Heart left ventricle (tissue), 13 donors: Measurements from ENCODE around the gene PSMD14.
"Not testable (repeated sequence)": the region's sequence is repeated elsewhere in the genome, so short reads cannot be mapped to it uniquely, and the experiment has no call there.

Experiments used
- CTCF ChIP-seq, 12 donors: fragments of 200-600 bp; sonication (generic) in 4 of 12; IDR thresholded peaks; one replicate each; pipeline versions ENCODE4 v1.5.0 to v1.8.0; 2018 to 2022; ENCODE audit warnings: antibody characterized with exemption in 12 of 12, mild to moderate bottlenecking in 5 of 12
- POLR2A ChIP-seq, 2 donors: fragments of 450-650 bp; IDR thresholded peaks; one replicate each; pipeline ENCODE4 v1.6.1; 2017; ENCODE audit warnings: antibody characterized with exemption in 2 of 2, mild to moderate bottlenecking in 2 of 2, moderate library complexity in 2 of 2
- donor health status: ischemic (EF 13 %, LVEDD 7.1; RV severe dilation, severe dysfunction).
- donor health status: DM: no; HTN: yes; CAD: no.
- donor health status: DM: no; HTN: no; CAD: no.
- donor health status: ischemic (EF 25% LVEDD 6.9; RV normal size, moderate dysfunction).
- donor health status: ischemic (EF 25% LVEDD 5.7; RV mildly dilated, moderate dysfunction).
- donor health status: ischemic (EF 35%, LVEDD 5.7; RV mildly dilated, moderate dysfunction).
- donor health status: nonischemic (EF 11% LVEDD 7.7; RV severe dilation, severe dysfunction).
- donor health status: DM: yes; HTN: yes; CAD: no.
- donor health status: PGD.
- donor health status: ischemic (EF 29% LVEDD 5.4; RV normal size, mild dysfunction).
- donor health status: nonischemic (EF 23%, LVEDD 6.1; RV moderate dilation, normal function).

- not testable (repeated sequence) for TF ChIP-seq CTCF, POLR2A (IDR thresholded peaks at IDR 0.05)
These were observed 32.7 kb downstream of the PSMD14 start for GRCh38 chr2:161340930-161341413.
